GM04504 (cell line): Measurements from ENCODE around the gene HDDC2.

ENCODE experiments used
- DNase-seq: peaks from one replicate; pipeline ENCODE4 v3.0.0-alpha.2; 2012; ENCODE audit warnings: low read depth

HDDC2 gene, protein sequence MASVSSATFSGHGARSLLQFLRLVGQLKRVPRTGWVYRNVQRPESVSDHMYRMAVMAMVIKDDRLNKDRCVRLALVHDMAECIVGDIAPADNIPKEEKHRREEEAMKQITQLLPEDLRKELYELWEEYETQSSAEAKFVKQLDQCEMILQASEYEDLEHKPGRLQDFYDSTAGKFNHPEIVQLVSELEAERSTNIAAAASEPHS

GRCh38 chr6:125301435-125302391 is at the start of gene HDDC2:
TSS of gene HDDC2 (minus strand) at chr6:125301967. CDS start at chr6:125301932, 35 bp downstream.
- peak; percentile 47 for DNase-seq

DNA sequence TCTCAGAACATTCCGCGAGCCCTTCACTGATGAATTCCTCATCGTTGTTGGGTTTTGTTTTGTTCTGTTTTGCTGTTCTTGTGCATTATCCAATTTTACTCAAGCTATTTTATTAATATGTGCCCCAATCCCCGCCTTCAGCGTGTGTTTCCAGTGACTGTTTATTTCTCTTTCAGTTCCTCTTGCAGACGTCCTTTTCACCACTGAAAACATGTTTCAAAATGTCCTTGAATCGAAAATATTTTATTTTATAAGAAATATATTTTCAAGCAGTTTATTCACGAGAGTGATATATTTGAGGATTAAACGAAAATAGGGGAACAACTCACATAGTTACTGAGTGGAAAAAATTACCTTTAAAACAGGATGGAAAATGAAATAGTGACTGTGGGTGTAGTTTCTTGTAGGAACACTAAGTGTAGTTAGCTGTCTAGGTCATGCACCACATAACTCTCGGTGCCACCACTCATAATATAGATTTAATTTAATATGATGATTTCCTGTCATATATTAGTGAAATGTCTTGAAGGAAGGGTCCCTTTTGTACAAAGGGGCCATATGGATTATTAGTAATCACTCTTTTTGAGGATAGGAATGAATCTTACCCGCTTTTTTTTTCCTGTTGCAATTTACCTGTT is 45.3 kb upstream of the HDDC2 start:
- DNase-seq: no peak

- no peak for DNase-seq
Observed at GRCh38 chr6:125346201-125346925, 44.6 kb upstream of the HDDC2 start.

DNA sequence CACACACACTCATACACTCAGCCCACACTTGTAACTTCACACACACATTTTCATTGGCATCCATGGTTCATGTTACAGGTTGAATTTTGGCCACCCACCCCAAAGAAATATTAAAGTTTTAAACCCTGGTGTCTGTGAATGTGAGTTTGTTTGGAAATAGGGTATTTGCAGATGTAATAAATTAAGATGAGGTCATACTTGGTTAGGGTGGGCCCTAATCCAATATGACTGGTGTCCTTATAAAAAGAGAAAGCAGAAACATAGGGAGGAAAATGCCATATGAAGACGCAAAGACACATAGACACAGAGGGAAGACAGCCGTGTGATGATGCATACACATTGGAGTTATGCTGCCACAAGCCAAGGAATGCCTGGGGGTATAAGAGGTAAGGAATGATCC is 39.7 kb upstream of the HDDC2 start:
- DNase-seq: no peak

GRCh38 chr6:125340991-125341390 is 39.2 kb upstream of the HDDC2 start:
- no peak for DNase-seq

- no peak for DNase-seq
Observed at GRCh38 chr6:125340175-125340835, 38.5 kb upstream of the HDDC2 start.

DNA sequence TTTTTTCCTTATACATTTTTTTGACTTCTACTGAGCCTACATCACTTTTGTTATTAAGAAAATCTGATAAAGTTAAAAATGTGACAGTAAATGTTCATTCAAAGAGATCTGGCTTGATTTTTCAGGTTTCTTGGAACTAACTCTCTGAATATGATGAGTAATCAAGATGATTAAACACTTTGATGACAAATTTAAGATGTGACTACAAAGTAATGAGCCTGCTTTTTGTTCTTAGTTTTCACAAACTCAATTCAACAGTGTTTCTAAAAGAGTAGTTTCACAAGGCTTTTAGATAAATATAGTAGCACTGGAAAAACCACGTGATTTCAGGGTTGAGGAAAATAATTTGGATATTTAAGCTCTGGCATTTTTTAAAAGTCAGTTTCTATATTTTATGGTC is 37.9 kb upstream of the HDDC2 start:
- DNase-seq: no peak

DNA sequence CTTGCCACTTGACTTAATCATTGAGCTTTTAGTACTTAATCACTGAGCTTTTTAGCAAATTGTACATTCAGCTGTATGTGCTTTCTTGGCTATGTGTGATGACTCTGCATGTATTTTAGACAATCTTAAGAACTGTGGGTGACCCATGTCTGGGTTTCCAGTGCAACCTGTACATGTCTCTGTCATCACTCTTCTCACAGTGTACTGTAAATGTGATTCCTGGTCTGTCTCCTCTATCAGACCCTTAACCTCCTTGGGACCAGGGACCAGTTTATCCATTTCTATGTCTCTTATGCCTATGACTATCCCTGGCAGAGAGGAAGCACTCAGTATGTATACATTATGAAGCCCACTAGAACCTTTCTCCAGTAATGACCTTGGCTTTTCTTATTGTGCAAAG is 36.6 kb upstream of the HDDC2 start:
- DNase-seq: no peak

GRCh38 chr6:125337706-125338105 is 35.9 kb upstream of the HDDC2 start:
- no peak for DNase-seq

GRCh38 chr6:125332664-125333063 is 30.9 kb upstream of the HDDC2 start:
- DNase-seq: no peak

- no peak for DNase-seq
Observed at GRCh38 chr6:125325586-125325985, 23.8 kb upstream of the HDDC2 start.

DNA sequence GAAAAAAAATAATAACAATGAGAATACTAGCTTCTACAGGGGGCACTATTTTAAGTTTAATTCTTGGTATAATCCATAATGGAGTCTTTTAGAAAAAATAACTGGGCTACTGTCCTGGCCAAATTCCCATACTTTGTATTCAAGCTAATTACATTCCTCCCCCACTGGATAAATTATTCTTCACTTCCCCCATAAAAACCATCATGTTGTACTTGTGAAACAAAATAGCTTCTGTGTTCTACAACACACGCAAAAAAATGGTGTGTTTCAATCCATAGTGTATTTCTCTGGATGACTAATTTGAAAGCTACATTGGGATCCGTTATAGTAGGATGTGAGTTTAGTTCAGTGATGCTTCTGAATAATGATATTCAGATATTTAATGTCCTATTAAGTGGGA is 21.6 kb upstream of the HDDC2 start:
- no peak for DNase-seq

DNA sequence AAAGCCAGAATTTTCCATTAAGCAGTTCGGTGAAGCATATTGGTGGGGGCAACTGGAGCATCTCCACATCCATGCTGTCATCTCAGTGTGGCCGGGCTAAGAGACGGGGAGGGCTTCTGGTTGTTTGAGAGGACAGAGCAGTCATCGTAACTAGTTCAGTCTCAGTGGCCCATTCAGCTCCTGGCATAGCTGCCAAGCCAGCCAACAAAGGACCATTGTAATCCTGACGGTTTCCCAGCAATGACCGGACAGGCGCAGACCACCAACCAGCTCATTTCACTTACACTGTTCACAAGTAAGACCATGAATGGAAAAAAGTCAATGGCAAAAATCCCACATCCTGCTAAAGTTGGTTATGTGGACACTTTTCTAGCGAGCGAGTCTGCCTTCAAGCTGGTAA is 14.9 kb upstream of the HDDC2 start:
- DNase-seq: no peak

DNA sequence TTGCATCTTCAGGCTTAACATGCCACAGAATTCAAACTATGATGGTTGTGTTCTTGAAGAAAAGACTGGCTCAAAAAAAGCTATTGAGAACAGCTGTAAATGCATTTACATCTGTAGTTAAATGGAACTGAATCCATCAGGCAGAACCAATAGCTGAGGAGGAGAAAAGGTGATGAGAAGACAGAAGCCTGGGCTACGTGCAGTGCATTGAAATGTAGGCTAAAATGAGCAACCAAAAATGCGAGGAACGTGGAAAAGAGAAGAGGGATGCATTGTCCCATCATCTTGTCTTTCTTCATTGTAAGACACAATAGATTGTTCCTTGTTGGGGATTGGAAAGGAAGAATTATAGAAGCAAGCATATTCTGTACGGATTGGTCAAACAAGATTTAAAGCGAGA is 13.8 kb upstream of the HDDC2 start:
- DNase-seq: no peak

DNA sequence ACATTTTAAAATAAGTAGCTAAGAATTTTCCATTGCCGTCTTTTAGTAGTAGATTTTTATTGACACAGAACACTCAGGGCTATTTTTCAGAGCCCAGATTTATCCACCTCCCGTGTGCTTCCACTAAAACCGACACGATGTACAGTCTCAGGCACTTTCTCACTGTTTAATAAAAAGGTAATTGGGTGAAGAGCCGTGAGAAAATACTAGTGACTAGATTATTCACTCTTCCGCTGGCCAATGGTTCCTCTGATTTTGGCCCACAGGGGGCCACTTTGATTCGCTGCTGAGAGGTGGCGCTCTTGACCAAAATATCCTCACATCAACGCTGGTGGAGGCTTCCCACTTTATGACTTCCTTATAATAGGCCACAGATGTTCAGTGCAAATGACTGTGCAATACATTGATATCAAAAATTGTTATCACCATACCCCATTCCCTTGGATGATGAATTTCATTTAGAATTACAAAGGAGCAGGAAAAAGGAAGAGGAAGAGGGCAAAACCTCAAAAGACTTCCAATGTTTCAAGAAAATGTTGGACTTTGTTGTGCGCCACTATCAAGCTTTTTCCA is 12.3 kb upstream of the HDDC2 start:
- peak; percentile 46 for DNase-seq

GRCh38 chr6:125312950-125313349 is 11.2 kb upstream of the HDDC2 start:
- DNase-seq: no peak

DNA sequence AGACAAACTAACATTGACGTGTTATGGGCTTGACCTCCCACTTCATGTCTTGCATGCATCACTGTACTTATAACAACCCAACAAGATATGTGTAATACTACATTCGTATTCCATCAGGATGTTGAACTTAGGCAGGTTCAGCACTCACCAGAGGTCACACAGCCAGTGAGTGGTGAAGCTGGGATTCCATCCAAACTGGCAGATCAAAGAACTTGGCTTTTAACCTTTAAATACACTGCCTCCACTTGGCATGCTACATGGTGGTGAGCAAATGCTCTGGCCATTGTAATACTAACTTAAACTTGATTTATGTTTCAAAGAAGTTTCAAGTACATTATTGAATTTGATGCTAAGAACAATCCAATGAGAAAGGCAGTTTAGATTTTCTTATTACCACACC is 10.7 kb upstream of the HDDC2 start:
- no peak for DNase-seq

GRCh38 chr6:125310994-125311649 is 9.4 kb upstream of the HDDC2 start:
- DNase-seq: peak; percentile 20

DNA sequence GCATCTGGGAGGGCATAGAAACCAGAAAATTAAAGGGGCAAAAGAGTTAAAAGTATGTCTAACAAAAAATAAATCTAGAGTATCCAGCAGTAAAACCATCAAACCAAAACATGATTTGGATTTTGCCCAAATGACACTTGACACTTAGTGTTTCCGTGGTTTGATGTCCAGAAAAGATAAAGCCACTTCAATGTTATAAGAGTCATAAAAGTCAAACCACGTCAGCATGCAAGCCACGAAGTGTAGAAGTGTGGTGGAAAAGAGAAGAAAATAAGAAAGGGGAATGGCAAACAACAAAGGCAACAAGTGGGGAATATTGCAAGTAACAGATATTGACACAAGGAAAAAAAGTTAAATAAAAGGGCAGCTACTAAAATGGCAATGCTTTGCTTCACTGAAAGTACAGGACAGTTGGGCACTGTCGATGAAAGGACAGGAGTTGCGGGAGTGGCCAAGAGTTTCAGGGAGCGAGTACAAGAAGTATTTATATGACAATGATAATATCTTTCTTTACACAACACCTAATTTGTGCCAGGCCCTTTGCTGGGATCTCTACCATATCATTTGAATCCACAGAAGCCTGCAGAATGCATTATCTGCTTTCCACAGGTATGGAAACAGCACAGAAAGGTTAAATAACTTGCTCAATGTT is 6.3 kb upstream of the HDDC2 start:
- no peak for DNase-seq

GRCh38 chr6:125307150-125307838 is 5.5 kb upstream of the HDDC2 start:
- DNase-seq: no peak
